HPDE6-E6E7 (cell line): ENCODE results near the gene RIMBP2.
"Not testable (repeated sequence)": the region's sequence is repeated elsewhere in the genome, so short reads cannot be mapped to it uniquely, and the experiment has no call there.

Source experiments
- DNase-seq: peaks from one replicate; pipeline ENCODE4 v3.0.0; 2011; ENCODE audit warnings: missing footprints; ENCODE audit errors: extremely low spot score

Gene RIMBP2

DNA sequence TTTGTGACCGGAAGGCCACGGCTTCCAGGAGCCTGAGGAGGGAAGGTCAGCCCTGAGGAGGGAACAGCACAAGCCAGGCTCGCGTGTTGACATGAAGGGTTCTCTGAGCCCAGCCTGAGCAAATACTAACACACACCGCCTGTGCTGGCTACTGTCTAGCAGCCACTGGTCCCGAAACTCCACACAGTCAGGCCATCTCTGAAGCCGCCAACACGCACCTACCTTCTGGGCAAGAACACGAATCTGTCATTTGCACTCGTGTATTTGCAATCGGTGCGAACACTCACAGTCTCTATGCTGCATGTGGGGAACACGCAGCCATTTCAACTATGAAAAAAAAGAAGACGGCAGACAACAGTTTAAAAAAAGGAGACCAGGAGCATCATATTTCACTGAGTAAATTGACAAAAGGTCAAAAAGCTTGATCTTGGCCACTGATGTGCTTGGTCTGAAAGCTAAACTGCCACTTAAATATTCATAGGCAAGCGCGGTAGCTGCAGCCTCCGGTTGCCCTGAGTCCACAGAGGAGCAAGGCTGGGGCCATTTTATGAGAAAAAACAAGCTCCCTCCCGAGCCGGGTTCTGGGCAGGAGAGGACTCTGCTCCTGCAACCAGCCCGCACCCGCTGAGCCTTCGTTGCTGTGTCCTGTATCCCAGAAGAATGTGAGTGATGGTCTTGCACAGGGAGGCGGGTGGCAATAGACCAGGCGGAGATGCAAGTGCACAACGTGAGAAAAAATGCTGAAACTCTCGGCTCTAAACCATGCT is 57.8 kb downstream of the RIMBP2 start:
- no peak for DNase-seq

DNA sequence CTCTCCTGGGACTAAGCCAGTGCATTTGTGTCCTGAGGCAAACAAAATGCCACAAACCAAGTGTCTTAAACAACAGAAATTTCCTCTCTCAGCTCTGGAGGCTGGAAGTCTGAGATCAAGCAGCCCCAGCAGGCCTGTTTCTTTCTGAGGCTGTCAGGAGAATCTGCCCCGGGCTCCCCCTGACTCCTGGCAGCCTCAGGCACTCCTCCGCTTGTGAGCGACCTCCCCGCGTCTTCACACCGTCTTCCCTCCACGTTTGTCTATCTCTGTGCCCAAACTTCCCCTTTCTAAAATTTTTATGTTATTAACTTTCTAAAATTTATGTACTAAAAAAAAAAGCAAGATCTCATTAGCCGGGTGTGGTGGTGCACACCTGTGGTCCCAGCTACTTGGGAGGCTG is 59.7 kb downstream of the RIMBP2 start:
- DNase-seq = no peak

DNA sequence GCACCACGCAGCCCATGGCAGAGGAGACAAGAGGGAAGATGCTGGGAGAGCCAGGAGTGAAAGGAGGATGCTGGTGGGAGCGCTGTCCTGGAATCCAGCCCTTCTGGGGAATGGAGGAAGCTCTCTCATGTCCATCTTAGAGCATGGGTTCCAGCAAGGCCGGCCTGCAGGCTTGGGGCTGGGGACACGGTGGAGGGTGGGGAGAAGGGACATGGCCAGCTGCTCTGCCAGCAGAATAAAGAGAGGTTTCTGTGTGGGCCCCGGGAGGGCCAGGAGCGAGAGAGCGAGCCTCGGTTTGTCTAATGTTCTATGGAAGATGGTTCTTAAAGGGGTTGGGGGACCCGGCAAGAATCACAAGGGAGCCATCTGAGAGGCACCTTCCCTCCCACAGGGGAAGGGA is 60.2 kb downstream of the RIMBP2 start:
- no peak for DNase-seq

DNA sequence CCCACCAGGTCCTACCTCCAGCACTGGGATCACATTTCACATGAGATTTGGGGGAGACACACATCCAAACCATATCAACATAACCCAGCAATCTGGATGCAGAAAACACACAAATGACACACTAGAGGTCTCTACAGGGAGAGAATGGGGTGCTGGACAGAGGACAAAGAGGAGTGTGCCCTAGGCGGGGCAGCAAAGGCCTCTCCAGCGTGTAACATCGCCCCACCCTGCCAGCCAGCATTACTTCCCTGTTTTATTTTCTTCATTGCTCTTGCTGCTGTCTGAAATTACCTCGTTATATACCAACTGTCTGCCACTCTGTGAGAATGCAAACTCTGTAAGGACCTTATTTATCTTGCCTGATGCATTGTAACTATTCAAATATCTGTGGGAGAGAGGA is 61.1 kb downstream of the RIMBP2 start:
- no peak for DNase-seq

DNA sequence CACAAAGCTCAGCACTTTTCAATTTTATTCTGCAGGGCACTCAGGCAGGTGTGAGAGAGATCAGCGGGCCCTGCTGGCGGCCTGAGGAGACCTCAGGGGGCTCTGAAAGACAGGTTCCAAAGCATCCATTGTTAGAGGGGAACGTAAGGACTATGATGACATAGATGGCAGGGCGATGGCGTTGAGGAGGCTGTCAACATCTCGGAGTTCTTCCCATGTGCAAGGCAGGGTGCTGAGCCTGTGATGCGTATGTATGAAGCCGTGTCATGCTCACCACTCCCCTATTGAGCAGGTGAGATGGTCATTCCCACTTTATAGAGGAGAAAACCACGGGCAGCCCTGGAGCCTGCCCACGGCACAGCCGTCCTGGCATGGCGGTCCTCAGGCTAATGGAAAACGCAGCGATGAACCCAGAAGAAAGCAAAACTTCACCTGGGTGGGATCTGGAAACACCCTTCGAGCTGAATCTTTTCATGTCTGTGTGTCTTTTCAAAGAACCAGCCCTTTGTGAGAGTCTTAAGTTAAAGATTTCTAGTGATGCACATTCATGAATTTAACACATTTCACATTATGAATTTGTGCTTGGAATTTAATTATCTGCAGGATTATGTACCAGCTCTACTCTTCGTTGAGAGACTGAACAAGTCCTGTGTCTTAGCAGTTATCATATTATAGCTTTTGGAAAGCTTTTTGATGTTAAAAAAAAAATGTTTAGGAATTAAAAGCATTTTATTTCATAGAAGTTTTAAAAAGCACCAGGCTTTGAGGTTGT is 64.7 kb downstream of the RIMBP2 start:
- DNase-seq = no peak

DNA sequence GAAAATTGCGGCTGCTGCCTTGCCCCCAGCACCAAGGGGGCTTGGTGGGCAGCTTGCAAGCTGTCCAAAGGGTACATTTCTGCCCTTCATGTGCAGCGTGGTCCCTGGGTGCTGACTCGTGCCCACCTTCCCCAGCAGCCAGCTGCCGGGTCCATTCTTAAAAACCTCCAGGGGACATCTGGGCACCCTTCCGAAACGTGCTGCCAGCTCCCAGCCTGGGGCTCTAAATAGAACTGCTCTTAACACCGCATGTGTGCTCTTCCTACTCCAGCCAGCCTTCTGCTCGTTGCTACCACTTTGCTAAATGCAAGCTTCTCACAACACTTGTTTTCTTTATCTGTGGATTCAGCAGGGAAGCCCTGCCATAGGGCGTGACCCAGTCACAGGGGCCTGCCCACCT is 66.0 kb downstream of the RIMBP2 start:
- DNase-seq = no peak

DNA sequence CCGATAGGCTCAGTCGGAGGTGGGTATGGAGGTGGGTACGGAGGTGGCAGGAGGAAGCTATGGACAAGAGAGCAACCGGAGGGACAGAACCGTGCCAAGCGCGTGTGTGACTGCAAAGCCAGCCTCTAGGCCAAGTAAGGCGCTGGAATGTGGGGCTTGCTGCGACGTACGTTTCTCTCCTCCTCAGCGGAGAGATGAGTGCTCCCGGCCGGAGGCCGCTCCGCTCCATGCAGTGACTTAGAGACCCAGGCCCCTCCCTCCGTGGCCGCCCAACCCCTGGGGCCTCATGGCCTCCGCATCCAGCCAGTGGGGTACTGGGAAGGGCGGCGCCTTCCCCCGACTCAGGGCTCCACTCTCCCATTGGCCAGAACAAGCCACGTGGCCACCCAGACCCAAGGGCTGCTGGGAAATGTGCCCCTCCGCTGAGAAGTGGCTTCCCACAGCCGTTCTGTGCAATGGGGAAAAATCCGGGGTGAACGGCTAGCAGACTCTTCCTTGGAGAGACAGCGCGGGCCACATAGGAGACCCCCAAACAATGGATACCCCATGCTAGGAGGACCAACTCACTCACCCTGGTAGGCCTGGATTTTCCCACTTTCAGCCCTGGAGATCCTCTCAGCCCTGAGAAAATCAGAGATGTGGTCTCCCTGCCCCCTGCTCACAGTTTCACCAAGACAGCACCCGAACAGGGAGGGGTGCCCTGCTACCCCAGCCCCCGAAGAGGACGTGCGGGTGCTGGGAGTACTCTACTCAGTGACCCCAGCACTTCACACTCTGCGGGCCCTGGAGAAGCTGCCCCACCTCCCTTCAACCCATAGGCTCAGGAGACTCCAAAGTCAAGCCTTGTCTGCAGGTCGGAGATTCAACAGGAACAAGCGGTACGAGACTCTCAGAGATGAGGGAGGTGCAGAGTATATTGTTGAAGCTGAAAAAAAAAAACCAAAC is 66.7 kb downstream of the RIMBP2 start:
- DNase-seq = no peak

DNA sequence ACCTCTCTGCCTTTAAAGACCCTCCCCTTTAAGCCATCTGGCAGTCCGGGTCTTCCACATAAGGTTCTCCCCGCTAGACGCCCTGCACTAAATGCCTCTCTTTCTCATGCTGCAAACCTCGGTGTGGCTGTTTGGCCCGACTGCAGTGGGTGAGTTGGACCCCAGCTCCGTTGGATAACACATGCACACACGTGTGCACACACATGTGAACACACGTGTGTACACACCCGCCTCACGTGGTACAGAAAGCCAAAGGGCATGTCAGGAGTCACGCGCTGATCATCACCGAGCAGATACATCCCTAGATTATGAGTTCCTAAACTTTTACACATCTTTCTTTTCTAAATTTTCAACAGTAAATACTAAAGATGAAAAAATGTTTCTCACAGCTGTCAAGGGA is 68.3 kb downstream of the RIMBP2 start:
- DNase-seq = no peak

DNA sequence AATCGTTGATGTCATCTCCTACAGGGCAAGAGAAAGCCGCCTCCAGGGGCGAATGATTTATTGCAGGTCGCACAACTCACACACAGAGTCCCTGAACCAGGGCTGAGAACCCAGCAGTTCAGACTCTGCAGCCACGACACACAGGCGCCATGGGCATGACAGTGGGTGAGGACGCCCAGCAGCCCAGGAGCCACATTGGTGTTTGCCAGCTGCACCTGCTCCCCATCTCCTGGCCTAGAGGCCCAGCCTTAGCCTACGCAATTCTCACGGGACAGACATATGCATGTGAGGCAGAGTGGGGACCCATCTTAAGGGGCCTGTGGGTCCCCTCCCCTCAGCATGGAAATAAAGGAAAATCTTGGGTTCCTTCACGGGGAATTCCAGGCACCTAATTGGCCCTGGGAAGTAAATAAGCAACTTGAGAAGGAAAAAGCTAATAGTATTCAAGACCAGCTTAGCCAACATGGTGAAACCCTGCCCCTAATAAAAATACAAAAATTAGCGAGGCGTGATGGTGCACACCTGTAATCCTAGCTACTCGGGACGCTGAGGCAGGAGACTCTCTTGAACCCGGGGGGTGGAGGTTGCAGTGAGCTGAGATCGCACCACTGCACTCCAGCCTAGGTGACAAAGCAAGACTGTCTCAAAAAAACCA is 69.3 kb downstream of the RIMBP2 start:
- no peak for DNase-seq

DNA sequence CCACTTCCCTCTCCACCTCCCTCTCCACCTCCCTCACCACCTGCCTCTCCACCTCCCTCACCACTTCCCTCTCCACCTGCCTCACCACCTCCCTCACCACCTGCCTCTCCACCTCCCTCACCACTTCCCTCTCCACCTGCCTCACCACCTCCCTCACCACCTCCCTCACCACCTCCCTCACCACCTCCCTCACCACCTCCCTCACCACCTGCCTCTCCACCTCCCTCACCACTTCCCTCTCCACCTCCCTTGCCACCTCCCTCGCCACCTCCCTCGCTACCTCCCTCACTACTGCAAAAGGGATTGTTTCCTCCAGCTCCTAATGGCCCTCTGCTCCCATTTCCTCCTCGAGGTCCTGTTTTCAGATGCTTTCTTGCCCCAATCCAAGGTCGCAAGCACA is 69.9 kb downstream of the RIMBP2 start:
- DNase-seq = not testable (repeated sequence)

DNA sequence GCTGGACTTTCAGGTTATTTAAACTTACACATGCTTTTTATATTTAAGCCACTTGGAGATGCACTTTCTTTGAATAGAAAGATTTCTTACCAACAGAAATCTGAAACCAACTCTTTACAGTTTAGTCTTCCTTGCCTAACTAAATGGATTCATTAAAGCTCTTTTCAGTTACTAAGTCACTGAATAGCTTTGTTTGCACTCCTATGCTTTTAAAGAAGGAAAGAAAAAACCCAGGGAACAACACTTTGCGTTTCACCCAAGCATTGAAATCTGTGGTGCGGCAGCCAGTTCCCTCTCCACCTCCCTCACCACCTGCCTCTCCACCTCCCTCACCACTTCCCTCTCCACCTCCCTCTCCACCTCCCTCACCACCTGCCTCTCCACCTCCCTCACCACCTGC is 70.3 kb downstream of the RIMBP2 start:
- DNase-seq = no peak

DNA sequence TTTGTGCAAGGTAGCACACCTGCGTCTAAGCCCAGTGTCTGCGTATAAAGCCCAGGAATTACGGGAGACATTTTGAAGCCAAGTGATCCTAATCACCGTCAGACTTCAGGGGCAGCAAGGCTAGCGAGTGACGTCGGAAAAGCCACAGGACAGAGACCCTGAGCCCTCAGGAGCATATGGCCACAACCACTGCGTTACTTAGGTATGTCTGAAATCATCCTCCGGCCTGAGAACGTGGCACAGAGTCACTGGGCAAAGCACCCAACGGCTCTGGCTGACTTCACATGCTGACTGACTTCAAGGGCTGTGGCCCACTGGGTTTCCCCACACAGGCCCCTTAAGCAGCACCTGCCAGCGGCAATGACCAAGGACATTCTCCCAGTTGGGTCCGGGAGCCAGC is 71.5 kb downstream of the RIMBP2 start:
- DNase-seq = no peak

DNA sequence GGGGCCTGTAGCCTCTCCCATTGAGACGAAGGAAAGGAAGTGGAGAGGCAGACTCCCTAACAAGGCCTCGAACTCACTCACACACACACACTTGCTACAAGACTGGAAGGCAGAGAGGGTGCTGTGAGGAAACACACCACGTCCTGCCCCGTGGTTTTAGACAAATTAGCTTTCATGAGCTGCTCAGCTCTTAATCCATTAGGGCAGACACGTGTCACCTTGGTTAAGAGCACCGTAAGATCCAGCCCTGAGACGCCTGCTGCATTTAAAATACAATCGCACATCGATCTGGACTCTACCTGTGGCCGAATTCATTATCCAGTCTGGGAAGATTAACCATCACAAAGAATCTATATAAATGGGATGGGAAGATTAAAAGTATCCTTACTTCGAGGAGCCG is 72.0 kb downstream of the RIMBP2 start:
- DNase-seq = no peak

DNA sequence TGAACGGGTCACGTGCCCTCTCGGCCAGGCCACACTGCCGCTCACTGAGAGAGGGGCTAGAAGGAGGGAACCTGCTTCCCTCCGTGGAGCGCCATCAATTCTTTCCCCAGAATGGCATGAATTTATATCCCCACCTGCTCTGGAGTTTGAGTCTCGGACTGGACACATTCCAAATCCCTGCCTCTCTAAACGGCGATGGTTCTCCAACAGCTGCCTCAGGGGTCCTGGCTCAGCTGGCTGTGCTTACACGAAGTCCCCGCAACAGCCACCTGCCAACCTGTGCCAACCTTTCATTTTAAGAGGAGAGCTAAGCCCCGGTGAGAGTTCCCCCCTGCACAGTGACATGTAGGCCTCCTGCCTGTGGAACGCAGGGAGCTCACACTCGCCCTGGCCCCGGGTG is 73.2 kb downstream of the RIMBP2 start:
- no peak for DNase-seq

DNA sequence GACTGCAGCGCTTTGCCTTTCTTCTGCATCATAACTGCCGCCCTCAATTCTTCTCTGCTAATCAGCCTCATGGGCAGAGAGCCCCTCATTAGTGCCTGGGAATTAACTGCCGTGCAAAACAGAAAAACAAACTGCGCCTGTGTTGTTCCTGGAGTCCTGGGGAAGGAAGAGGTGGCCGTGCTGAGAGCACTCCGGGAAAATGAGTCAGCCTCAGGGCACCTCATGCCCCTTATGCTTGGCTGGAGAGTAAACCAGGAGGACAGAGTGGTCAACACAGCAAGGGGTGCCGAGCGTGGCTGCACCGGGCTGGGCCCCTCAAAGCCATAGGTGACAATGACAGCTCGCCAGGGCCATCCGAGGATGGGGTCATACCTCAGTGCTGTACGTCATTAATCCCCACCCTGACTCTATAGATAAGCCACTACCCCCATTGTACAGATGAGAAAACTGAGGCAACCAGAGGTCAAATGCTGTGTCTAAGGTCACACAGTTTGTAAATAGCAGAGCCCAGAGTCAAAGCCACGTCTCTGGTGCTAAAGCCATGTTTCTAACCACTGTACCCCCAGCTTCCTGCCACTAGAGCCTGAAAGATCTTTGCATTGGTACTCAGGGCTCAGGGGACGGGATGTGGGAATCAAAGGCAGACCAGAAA is 74.4 kb downstream of the RIMBP2 start:
- DNase-seq = no peak

DNA sequence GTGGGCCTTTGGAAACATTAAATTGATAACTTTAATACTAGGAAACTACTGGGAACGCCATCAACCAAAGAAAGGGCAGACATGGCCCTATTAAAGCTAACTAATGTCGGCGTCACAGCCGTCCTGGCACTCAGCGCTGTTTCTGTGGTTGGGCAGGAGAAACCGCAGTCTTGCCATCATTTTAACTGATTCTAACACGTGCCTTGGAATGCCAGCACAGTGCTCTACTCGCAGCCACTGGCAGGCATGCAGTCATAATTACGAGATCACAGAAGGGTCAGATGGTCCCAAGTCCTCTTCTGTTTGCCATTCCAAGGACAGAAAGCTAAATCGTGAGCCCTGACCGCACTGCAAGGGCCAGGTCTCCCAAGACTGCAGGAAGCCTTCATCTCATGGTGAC is 75.2 kb downstream of the RIMBP2 start:
- no peak for DNase-seq

DNA sequence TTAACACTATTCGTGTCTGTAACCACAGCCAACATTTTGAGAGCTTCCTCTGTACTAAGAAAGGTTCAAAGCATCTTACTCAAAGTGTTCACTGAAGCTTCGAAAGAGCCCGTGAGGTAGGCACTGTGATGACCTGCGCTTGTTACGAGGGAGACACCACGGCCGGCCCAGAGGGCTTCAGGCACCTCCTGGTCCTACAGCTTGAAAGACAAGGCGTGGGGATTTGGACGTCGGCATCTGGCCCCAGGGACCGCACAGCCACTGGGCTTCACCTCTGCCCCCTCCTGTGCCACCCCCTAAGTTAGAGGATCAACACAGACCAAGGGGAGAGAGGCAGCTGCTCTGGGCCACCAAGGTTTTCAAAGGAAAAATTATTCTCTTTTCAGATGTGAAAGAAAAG is 75.6 kb downstream of the RIMBP2 start:
- no peak for DNase-seq

DNA sequence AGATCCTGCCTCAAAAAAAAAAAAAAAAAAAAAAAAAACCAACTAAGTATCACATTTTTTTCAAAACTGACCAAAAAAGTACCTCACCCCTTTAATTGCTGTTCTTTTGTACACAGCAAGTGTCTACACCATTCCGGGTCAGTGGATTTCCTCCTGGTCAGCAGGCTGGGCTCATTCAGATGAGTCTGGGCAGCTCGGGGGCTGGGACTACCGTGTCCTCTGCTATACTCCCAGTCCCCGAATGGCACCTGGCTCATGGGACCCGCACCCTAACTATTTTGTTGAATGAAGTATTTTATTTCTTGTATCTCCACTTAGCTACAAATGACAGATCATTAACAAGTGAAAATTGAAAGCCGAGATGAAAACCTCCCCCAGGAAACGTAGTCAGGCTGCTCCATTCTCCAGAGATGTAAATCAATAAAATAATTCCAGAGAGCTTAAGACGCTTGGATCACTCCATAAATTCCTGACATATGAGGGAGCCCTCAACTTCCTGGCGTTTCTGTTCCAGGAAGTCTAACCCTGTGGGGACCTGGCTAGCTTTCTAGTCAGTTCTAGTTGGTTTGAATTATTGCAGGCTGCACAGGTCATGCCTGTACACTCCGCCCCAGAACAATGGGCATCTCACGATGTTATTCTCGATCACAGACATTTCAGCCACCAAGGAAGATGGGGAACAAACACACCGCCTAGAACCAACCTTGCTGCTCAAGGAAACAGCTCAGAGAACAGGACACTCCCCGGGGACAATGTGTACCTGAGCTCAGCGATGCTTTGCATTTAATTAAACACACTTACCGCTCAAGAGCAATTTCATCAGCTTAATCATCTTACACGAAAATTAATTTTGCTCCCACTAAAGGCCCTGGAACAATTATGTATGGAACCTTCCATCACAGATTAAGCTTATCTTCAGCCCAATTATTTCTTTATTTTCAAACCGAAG is 76.3 kb downstream of the RIMBP2 start:
- no peak for DNase-seq

DNA sequence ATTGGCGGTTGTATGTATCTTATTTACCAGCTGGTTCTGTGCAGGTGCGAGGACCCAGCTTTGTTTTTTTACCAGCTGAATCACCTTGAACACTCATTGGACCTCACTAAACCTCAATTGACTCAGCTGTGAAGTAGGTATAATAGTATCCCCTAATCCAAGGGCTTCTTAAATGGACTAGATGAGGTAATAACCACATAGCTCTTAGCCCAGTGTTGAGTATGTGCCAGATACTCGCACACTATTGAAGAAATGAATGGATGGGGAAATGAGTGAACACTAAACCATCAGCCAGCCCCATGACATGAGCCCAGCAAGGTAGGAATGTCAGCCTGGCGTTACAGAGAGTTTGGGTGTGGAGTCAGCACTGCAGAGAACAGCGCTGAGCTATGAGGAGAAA is 79.7 kb downstream of the RIMBP2 start:
- DNase-seq = no peak

DNA sequence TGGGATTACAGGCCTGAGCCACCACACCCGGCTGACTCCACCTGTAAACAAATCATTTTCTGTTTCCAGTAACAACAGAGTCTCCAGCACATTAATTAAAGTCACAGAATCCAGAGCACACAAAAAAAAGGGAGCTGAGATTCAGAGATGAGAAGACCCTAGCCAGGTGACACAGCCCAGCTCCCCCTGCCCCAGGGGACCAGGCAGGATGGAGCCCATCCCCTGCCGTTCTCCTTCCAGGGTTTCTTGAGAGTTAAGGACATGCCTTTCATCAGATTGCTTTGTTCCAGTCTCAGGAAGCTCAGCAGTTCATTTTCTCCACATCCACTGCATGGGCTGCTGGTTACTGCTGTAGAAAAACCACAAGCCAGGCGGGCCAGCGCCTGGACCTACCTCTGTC is 81.2 kb downstream of the RIMBP2 start:
- no peak for DNase-seq
